GM12892 (cell line): ENCODE measurements around the gene MTUS2.

Experiments used
- POLR2A ChIP-seq: IDR thresholded peaks from 2 replicates; pipeline ENCODE4 v1.6.1; 2011; ENCODE audit warnings: low read depth, low read length, control low read depth
- POLR2AphosphoS5 ChIP-seq: IDR thresholded peaks from 2 replicates; pipeline ENCODE4 v1.6.1; 2011; ENCODE audit warnings: low read depth, low read length, control low read depth
- TAF1 ChIP-seq: IDR thresholded peaks from 2 replicates; pipeline ENCODE4 v1.6.1; 2011; ENCODE audit warnings: low read depth, mild to moderate bottlenecking, control low read depth, low read length, borderline replicate concordance

DNA sequence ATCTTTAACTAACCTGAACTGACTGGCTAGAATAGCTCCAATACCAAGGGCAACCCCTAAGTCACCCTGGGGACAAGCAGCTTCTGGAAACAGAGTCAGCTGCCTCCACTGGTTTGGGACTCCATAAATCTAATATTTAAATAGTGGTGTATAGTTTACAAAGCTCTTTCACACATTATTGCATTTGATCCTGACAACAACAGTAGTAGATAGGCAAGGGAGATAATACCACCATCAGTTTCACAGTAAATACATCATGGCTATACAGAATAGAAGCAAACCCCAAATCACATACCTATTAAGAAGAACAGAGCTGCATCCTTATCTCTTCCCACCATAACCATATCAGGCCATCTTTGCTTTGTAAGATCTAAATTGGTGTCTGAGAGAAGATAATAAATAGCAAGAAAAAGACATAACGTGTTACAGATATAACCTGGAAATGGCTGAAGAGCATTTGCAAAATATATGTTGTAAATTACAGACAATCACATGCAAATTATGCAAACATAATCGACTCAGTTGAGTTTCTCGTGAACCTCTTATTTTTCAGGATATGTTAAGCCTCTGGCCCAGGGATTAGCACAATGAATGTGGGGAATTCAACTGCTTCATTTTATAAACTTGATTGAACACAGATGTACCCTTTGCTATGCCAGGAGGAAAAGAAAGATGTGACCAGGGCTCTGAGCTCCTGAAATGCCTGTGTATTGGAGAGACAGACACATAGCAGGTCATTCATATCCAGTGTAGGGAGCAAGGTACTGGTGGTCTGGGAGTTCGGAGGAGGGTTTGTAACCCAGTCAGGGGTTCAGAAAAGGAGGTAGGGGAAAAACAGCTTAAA, 632.9 kb downstream of the MTUS2 start:
- no peak for TF ChIP-seq POLR2A
- no peak for TF ChIP-seq TAF1
- TF ChIP-seq POLR2AphosphoS5, result no peak
